ENCODE data around the gene HDGFL3.

DNA sequence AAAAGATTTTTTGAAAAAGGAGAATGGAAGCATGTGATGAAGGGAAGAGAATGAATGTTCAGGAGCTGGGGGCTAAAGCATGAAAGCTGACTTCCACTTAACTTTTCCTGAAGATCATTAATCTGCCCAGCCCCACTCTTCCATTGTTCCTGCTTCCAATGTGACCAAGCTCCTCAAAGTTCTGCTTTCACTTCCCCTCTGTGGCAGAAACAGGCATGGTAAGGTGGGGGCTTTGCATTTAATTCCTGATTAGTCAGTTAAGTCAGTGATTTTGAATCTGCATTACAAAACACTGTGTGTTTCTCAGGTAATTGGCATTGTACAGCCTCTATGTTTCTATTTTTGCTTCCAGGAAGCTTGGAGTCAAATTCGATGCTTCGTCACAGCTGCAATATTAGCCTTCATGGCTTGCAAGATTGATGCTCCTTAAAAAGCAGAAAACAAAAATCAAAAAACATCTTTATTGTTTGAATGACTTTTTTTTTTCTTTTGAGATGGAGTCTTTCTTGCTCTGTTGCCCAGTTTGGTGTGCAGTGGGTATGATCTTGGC, 107.5 kb downstream of the HDGFL3 start:
- TF ChIP-seq, protein P1, sequence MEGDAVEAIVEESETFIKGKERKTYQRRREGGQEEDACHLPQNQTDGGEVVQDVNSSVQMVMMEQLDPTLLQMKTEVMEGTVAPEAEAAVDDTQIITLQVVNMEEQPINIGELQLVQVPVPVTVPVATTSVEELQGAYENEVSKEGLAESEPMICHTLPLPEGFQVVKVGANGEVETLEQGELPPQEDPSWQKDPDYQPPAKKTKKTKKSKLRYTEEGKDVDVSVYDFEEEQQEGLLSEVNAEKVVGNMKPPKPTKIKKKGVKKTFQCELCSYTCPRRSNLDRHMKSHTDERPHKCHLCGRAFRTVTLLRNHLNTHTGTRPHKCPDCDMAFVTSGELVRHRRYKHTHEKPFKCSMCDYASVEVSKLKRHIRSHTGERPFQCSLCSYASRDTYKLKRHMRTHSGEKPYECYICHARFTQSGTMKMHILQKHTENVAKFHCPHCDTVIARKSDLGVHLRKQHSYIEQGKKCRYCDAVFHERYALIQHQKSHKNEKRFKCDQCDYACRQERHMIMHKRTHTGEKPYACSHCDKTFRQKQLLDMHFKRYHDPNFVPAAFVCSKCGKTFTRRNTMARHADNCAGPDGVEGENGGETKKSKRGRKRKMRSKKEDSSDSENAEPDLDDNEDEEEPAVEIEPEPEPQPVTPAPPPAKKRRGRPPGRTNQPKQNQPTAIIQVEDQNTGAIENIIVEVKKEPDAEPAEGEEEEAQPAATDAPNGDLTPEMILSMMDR (IDR thresholded peaks at IDR 0.05; ENCODE audit: low read depth, low read length), result no peak
- TF ChIP-seq EZH2phosphoT487 (IDR thresholded peaks at IDR 0.05; ENCODE audit: low read depth), result no peak

All from OCI-LY3 (cell line).